HG02884 (cell line): Measurements from ENCODE around the gene ANXA10.

ENCODE experiments used
- ATAC-seq: cut with Tn5 transposase; IDR thresholded peaks from one replicate; pipeline ENCODE4 v1.9.1; 2021; ENCODE audit warnings: mild to moderate bottlenecking, moderate library complexity; ENCODE audit not compliant: unreplicated experiment

Gene ANXA10

DNA sequence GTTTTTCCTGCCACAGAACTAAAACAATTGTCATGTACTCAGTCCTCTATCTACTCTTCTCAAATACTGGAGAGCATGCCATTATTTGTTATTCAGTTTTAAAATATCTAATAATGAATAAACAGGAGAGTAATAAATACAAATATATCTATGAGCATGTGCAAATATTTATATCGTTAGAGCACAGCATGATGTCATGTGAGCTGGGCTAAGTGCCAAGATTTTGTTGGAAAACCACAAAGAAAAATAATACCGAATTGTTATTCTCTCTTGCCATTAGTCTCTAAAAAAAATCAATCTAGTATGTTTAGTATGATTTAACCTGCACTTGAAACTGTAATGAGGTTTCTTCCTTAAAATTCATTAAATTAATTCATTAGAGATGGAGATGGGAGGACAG lies 129.0 kb downstream of the ANXA10 start:
- no peak for ATAC-seq
